A549 (cell line): ENCODE measurements around the gene CYP26B1.

ENCODE experiments used
- EP300 ChIP-seq, 2 experiments: fragments of >200 bp; sonication (Bioruptor Twin); formaldehyde crosslinking; IDR thresholded peaks; 2 replicates in 1 of 2; 3 replicates in 1 of 2; pipeline ENCODE4 v1.6.1; 2016 to 2017
- TF ChIP-seq, protein P1 (sequence below): fragments of >200 bp; sonication (Bioruptor Twin); formaldehyde crosslinking; IDR thresholded peaks from 3 replicates; pipeline ENCODE4 v1.5.1; 2016

DNA sequence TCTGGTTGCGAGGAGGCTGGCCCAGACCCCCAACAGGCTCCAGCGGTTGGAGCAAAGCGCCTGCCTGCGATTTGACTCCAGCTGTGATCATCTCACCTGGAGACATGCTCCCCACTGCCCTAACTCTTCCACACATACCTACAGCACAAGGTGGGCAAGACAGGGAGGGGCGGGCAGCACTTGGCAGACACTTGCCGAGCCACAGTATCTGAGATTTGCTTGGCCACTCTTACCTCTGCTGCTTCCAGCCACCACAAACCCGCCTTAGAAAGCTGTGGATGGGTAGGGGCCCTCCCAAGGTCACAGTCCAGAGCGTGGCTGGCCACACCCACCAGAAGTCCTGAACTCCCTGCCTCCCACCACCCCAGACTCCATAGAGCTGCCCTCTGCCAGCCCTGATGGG lies 8.2 kb downstream of the CYP26B1 start:
- TF ChIP-seq EP300 (IDR thresholded peaks at IDR 0.05): no peak
- TF ChIP-seq, protein P1, sequence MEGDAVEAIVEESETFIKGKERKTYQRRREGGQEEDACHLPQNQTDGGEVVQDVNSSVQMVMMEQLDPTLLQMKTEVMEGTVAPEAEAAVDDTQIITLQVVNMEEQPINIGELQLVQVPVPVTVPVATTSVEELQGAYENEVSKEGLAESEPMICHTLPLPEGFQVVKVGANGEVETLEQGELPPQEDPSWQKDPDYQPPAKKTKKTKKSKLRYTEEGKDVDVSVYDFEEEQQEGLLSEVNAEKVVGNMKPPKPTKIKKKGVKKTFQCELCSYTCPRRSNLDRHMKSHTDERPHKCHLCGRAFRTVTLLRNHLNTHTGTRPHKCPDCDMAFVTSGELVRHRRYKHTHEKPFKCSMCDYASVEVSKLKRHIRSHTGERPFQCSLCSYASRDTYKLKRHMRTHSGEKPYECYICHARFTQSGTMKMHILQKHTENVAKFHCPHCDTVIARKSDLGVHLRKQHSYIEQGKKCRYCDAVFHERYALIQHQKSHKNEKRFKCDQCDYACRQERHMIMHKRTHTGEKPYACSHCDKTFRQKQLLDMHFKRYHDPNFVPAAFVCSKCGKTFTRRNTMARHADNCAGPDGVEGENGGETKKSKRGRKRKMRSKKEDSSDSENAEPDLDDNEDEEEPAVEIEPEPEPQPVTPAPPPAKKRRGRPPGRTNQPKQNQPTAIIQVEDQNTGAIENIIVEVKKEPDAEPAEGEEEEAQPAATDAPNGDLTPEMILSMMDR: no peak
